HG02885 (cell line): ENCODE results near the gene LRRC1.
A peak's percentile ranks its signal among the peaks of the same experiment; 100 is the strongest.

Experiments used
- ATAC-seq: cut with Tn5 transposase; IDR thresholded peaks from one replicate; pipeline ENCODE4 v1.9.1; 2021; ENCODE audit warnings: mild to moderate bottlenecking; ENCODE audit not compliant: unreplicated experiment, poor library complexity

The LRRC1 gene

GRCh38 chr6:53840027-53840426 lies 45.2 kb downstream of the LRRC1 start:
- ATAC-seq: no peak

GRCh38 chr6:53845280-53846195 lies 50.7 kb downstream of the LRRC1 start:
- ATAC-seq: no peak

- ATAC-seq: no peak
These were observed 51.4 kb downstream of the LRRC1 start for GRCh38 chr6:53846250-53846649.

GRCh38 chr6:53847796-53848314 lies 53.0 kb downstream of the LRRC1 start:
- no peak for ATAC-seq

GRCh38 chr6:53850527-53850926 lies 55.7 kb downstream of the LRRC1 start:
- no peak for ATAC-seq

GRCh38 chr6:53851561-53851960 lies 56.8 kb downstream of the LRRC1 start:
- no peak for ATAC-seq

- ATAC-seq: no peak
These were observed 58.0 kb downstream of the LRRC1 start for GRCh38 chr6:53852805-53853204.

- ATAC-seq: peak; percentile 52
These were observed 60.2 kb downstream of the LRRC1 start for GRCh38 chr6:53854843-53855567.

- no peak for ATAC-seq
These were observed 61.1 kb downstream of the LRRC1 start for GRCh38 chr6:53855940-53856339.

GRCh38 chr6:53857318-53858094 lies 62.7 kb downstream of the LRRC1 start:
- ATAC-seq: no peak

GRCh38 chr6:53858196-53858595 lies 63.4 kb downstream of the LRRC1 start:
- ATAC-seq: no peak

GRCh38 chr6:53858913-53859312 lies 64.1 kb downstream of the LRRC1 start:
- ATAC-seq: no peak

- ATAC-seq: no peak
These were observed 65.7 kb downstream of the LRRC1 start for GRCh38 chr6:53860511-53860910.

GRCh38 chr6:53861518-53861917 lies 66.7 kb downstream of the LRRC1 start:
- ATAC-seq: no peak

GRCh38 chr6:53862662-53863462 lies 68.1 kb downstream of the LRRC1 start:
- no peak for ATAC-seq

GRCh38 chr6:53864781-53865180 lies 70.0 kb downstream of the LRRC1 start:
- ATAC-seq: no peak

- no peak for ATAC-seq
These were observed 71.4 kb downstream of the LRRC1 start for GRCh38 chr6:53866226-53866625.

GRCh38 chr6:53868626-53869025 lies 73.8 kb downstream of the LRRC1 start:
- no peak for ATAC-seq

- no peak for ATAC-seq
These were observed 75.2 kb downstream of the LRRC1 start for GRCh38 chr6:53869964-53870363.

GRCh38 chr6:53873922-53874321 lies 79.1 kb downstream of the LRRC1 start:
- no peak for ATAC-seq
